ENCODE results near the gene ST6GAL1. TPM values are rescaled to one million over a fixed set of nuclear protein-coding genes. Genes with fewer than 3 reads are reported as not detected.
"Not testable (repeated sequence)": the region's sequence is repeated elsewhere in the genome, so short reads cannot be mapped to it uniquely, and the experiment has no call there.

Gene ST6GAL1
- total and polyA plus RNA-seq, 2 of the 8 experiments (the other 6 are each of a cell fraction or from before 2014, with no cell fraction given), result 62.8 to 80.9 TPM

DNA sequence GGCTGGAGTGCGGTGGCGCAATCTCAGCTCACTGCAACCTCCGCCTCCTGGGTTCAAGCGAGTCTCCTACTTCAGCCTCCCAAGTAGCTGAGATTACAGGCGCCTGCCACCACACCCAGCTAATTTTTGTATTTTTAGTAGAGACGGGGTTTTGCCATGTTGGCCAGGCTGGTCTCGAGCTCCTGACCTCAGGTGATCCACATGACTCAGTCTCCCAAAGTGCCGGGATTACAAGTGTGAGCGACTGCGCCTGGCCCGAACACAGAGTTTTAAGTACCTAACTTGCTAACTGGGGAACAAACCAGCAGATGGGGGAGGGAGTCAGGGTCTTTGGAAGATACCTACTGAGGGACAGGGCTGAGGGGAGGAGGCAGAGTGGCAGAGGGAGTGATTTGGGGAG lies 36.9 kb downstream of the ST6GAL1 start:
- not testable (repeated sequence) for DNase-seq (ENCODE audit: low read depth in 1 of 2, low spot score in 2 of 2); H3K79me1 ChIP-seq (ENCODE audit: low read depth, low read length); H4K8ac ChIP-seq (ENCODE audit: extremely low read depth, insufficient read depth, low read length); H3K4me2 ChIP-seq (ENCODE audit: insufficient read depth in 1 of 2, low read depth in 2 of 2, low read length in 2 of 2); H3K56ac ChIP-seq (replicated peaks; ENCODE audit: insufficient read length, low read depth, low read length); H3K27ac ChIP-seq (ENCODE audit: low read depth, low read length); H2AFZ ChIP-seq (ENCODE audit: low read length); H3K9me3 ChIP-seq (ENCODE audit: insufficient read depth in 2 of 2, low read depth in 1 of 2, low read length in 1 of 2); H3K23ac ChIP-seq (ENCODE audit: insufficient read length); H2AK5ac ChIP-seq (ENCODE audit: low read depth, low read length); H3K27me3 ChIP-seq (replicated peaks in 1 of 4; ENCODE audit: control insufficient read depth in 3 of 4, extremely low read depth in 1 of 4, insufficient read depth in 3 of 4, low read length in 3 of 4); H3K14ac ChIP-seq (ENCODE audit: insufficient read length); H4K20me1 ChIP-seq (replicated peaks in 1 of 2; ENCODE audit: control insufficient read depth in 1 of 2, insufficient read depth in 2 of 2, low read length in 2 of 2); H3K23me2 ChIP-seq (ENCODE audit: low read depth, low read length); H2BK12ac ChIP-seq (ENCODE audit: low read depth, low read length); H3K4me3 ChIP-seq (ENCODE audit: extremely low read depth in 1 of 4, insufficient read depth in 2 of 4, low read depth in 3 of 4, low read length in 4 of 4); H4K5ac ChIP-seq (ENCODE audit: insufficient read length, low read depth, low read length); H2BK120ac ChIP-seq (replicated peaks; ENCODE audit: low read depth, low read length); H3K9ac ChIP-seq (replicated peaks in 1 of 4; ENCODE audit: extremely low read depth in 1 of 4, low read depth in 3 of 4, low read length in 3 of 4); FAIRE-seq
- Histone ChIP-seq H3K36me3 (ENCODE audit: control insufficient read depth in 2 of 4, insufficient read depth in 4 of 4, low read length in 3 of 4) (peaks cover 0 to 55% (median 9%) of the 10 kb centered on the region in 4 experiments; a peak in 5 of 8 replicates), H4K91ac (replicated peaks; ENCODE audit: insufficient read length, low read length) (peak overlapping the region; percentile 47), H2BK20ac (ENCODE audit: low read length) (0 out of 2 replicates have a peak overlapping the region, but pooled peaks have one; percentile 26), H2BK5ac (ENCODE audit: low read depth, low read length) (0 out of 2 replicates have a peak overlapping the region, but pooled peaks have one; percentile 36), H3K18ac (ENCODE audit: extremely low read depth, low read length) (peak overlapping the region; percentile 28; the same call in 1 of the 2 replicates), H3K79me2 (ENCODE audit: control insufficient read depth in 1 of 2, insufficient read depth in 2 of 2, low read length in 2 of 2) (peaks cover 0 to 36% of the 10 kb centered on the region in 2 experiments; a peak in 3 of 4 replicates), H3K4ac (replicated peaks; ENCODE audit: insufficient read length, low read depth, low read length) (peak overlapping the region; percentile 0), H3K4me1 (replicated peaks in 1 of 4; ENCODE audit: control insufficient read depth in 3 of 4, insufficient read depth in 4 of 4, low read length in 3 of 4) (peaks cover 18 to 31% (median 20%) of the 10 kb centered on the region in 4 experiments), H2BK15ac (ENCODE audit: low read length) (peak overlapping the region; percentile 65; the same call in 1 of the 2 replicates)
- POLR2A ChIA-PET (ENCODE audit: partially characterized antibody), result interaction anchor here (1.0 to 1.3 kb wide), 4 partner anchors 9 to 54 kb away, joined by 3 read pairs; no protein-coding TSS in a partner anchor
- CTCF ChIA-PET (ENCODE audit: partially characterized antibody), result interaction anchor here (0.7 to 2.7 kb wide), 7 partner anchors 12 to 118 kb away, joined by 3 to 9 read pairs (median 4); no protein-coding TSS in a partner anchor
- 87% methylated on average over 10 of the region's 11 CpGs; no CpG with 5 or more reads in 1 of the 2 experiments for WGBS, 2 experiments (ENCODE audit: extremely low coverage in 1 of 2, insufficient coverage in 1 of 2, insufficient read length in 1 of 2, insufficient replicate concordance in 2 of 2, low coverage in 1 of 2, low lambda C conversion rate in 2 of 2, missing lambda C conversion rate in 1 of 2)

Data from H1 (cell line).